Ascending aorta (tissue), 2 donors: ENCODE data around the gene EBI3. TPM values are rescaled to one million over a fixed set of nuclear protein-coding genes. Genes with fewer than 3 reads are reported as not detected.

Experiments used
- DNase-seq, 2 donors: peaks; one replicate each; pipeline ENCODE4 v3.0.0-alpha.2; 2019; ENCODE audit warnings: low spot score in 2 of 2
- H3K27ac ChIP-seq, 2 donors: fragments of 200-600 bp; sonication (generic); one replicate each; pipeline ENCODE4 v1.5.1; 2016 to 2017; ENCODE audit warnings: mild to moderate bottlenecking in 1 of 2
- H3K27me3 ChIP-seq: fragments of 200-600 bp; sonication (generic); one replicate; pipeline ENCODE4 v1.5.1; 2017
- H3K36me3 ChIP-seq, 2 donors: fragments of 200-600 bp; sonication (generic); one replicate each; pipeline ENCODE4 v1.5.1; 2016
- H3K4me1 ChIP-seq, 2 donors: fragments of 200-600 bp; sonication (generic); one replicate each; pipeline ENCODE4 v1.5.1; 2016 to 2017; ENCODE audit warnings: mild to moderate bottlenecking in 1 of 2
- H3K4me3 ChIP-seq, 2 donors: fragments of 200-600 bp; sonication (generic); one replicate each; pipeline ENCODE4 v1.5.1; 2016 to 2017; ENCODE audit warnings: mild to moderate bottlenecking in 1 of 2
- H3K9me3 ChIP-seq, 2 donors: fragments of 200-600 bp; sonication (generic); one replicate each; pipeline ENCODE4 v1.5.1; 2016
- CTCF ChIP-seq, 3 experiments: fragments of 200-600 bp in 2 of 3; fragments of 450-650 bp in 1 of 3; sonication (generic) in 2 of 3; IDR thresholded peaks; one replicate each; pipeline ENCODE4 v1.5.1; 2016 to 2019; ENCODE audit warnings: antibody characterized with exemption in 3 of 3, mild to moderate bottlenecking in 1 of 3, moderate library complexity in 1 of 3
- intact Hi-C: fragments of 100-400 bp; cut with DNase I; formaldehyde crosslinking; loops from one replicate; pipeline ENCODE4 v1.15.1; 2023
- total RNA-seq: library from RNA; depleted of rRNA; stranded (reverse); fragments of >200 nt; gene quantifications from one replicate; pipeline ENCODE4 v1.1.0, GENCODE V29; 2016

EBI3 gene
- total RNA-seq, 1 donor from 2014 or later, result not detected

GRCh38 chr19:4256563-4256962 lies 27.2 kb downstream of the EBI3 start:
- Histone ChIP-seq H3K27me3 (no peaks in the 10 kb centered on the region), H3K9me3 (no peaks in the 10 kb centered on the region), H3K4me3 (no peak overlapping the region), H3K36me3 (peaks cover 89 to 95% of the 10 kb centered on the region in 2 donors), H3K4me1 (no peaks in the 10 kb centered on the region), H3K27ac (no peak overlapping the region)
- TF ChIP-seq CTCF (IDR thresholded peaks at IDR 0.05), result no peak
- DNase-seq, result no peak
- intact Hi-C loops, result no loop called here

GRCh38 chr19:4257025-4257424 lies 27.7 kb downstream of the EBI3 start:
- intact Hi-C loops, result no loop called here
- DNase-seq, result no peak
- H3K36me3 ChIP-seq, result peaks cover 89 to 95% of the 10 kb centered on the region in 2 donors
- no peak overlapping the region for H3K27ac ChIP-seq
- no peaks in the 10 kb centered on the region for H3K9me3 ChIP-seq
- H3K27me3 ChIP-seq, result no peaks in the 10 kb centered on the region
- no peaks in the 10 kb centered on the region for H3K4me1 ChIP-seq
- H3K4me3 ChIP-seq, result no peak overlapping the region
- TF ChIP-seq CTCF (IDR thresholded peaks at IDR 0.05), result no peak

- H3K27me3 ChIP-seq, result no peaks in the 10 kb centered on the region
- intact Hi-C loops, result no loop called here
- no peak for TF ChIP-seq CTCF (IDR thresholded peaks at IDR 0.05)
- H3K36me3 ChIP-seq, result peaks cover 88 to 97% of the 10 kb centered on the region in 2 donors
- no peak overlapping the region for H3K4me3 ChIP-seq
- no peak overlapping the region for H3K27ac ChIP-seq
- DNase-seq, result no peak
- no peaks in the 10 kb centered on the region for H3K9me3 ChIP-seq
- no peaks in the 10 kb centered on the region for H3K4me1 ChIP-seq
These were observed 28.9 kb downstream of the EBI3 start for GRCh38 chr19:4258181-4258580.

GRCh38 chr19:4260613-4261191 lies 31.4 kb downstream of the EBI3 start:
- H3K36me3 ChIP-seq, result peaks cover 73 to 78% of the 10 kb centered on the region in 2 donors
- no peaks in the 10 kb centered on the region for H3K27me3 ChIP-seq
- H3K4me3 ChIP-seq, result no peak overlapping the region
- H3K27ac ChIP-seq, result no peak overlapping the region
- no peaks in the 10 kb centered on the region for H3K9me3 ChIP-seq
- intact Hi-C loops, result no loop called here
- DNase-seq, result no peak
- TF ChIP-seq CTCF (IDR thresholded peaks at IDR 0.05), result no peak
- H3K4me1 ChIP-seq, result no peaks in the 10 kb centered on the region

GRCh38 chr19:4264812-4265211 lies 35.5 kb downstream of the EBI3 start:
- peaks cover 68 to 75% of the 10 kb centered on the region in 2 donors for H3K36me3 ChIP-seq
- intact Hi-C loops, result loop anchor here (5.0 kb wide), 1 partner anchor 87 kb away; no protein-coding TSS in a partner anchor
- DNase-seq, result no peak
- no peaks in the 10 kb centered on the region for H3K27me3 ChIP-seq
- no peak overlapping the region for H3K27ac ChIP-seq
- H3K9me3 ChIP-seq, result no peaks in the 10 kb centered on the region
- H3K4me1 ChIP-seq, result no peaks in the 10 kb centered on the region
- H3K4me3 ChIP-seq, result no peak overlapping the region
- TF ChIP-seq CTCF (IDR thresholded peaks at IDR 0.05), result no peak
